HS-27A (cell line): ENCODE results near the gene FAM171A1.

Experiments used
- DNase-seq: peaks from one replicate; pipeline ENCODE4 v3.0.0-alpha.2; 2012; ENCODE audit warnings: low read depth, missing footprints

Gene FAM171A1

GRCh38 chr10:15373199-15373598 is 2.1 kb upstream of the FAM171A1 start:
- DNase-seq: no peak

GRCh38 chr10:15370212-15370855 is 755 bp downstream of the FAM171A1 start:
- DNase-seq: no peak

- no peak for DNase-seq
Measured at GRCh38 chr10:15369256-15370211, 1.6 kb downstream of the FAM171A1 start.

GRCh38 chr10:15368101-15368855 is 2.8 kb downstream of the FAM171A1 start:
- no peak for DNase-seq

- DNase-seq: no peak
Measured at GRCh38 chr10:15367296-15368085, 3.6 kb downstream of the FAM171A1 start.

GRCh38 chr10:15365692-15366091 is 5.4 kb downstream of the FAM171A1 start:
- no peak for DNase-seq

GRCh38 chr10:15364001-15364400 is 7.1 kb downstream of the FAM171A1 start:
- DNase-seq: no peak

- DNase-seq: no peak
Measured at GRCh38 chr10:15363031-15363430, 8.1 kb downstream of the FAM171A1 start.

GRCh38 chr10:15361131-15361530 is 10.0 kb downstream of the FAM171A1 start:
- DNase-seq: no peak

- DNase-seq: no peak
Measured at GRCh38 chr10:15360566-15360965, 10.5 kb downstream of the FAM171A1 start.

GRCh38 chr10:15353471-15354017 is 17.5 kb downstream of the FAM171A1 start:
- no peak for DNase-seq

- no peak for DNase-seq
Measured at GRCh38 chr10:15352836-15353235, 18.3 kb downstream of the FAM171A1 start.

GRCh38 chr10:15352201-15352600 is 18.9 kb downstream of the FAM171A1 start:
- no peak for DNase-seq

- no peak for DNase-seq
Measured at GRCh38 chr10:15351099-15351820, 19.8 kb downstream of the FAM171A1 start.

GRCh38 chr10:15349112-15349511 is 22.0 kb downstream of the FAM171A1 start:
- no peak for DNase-seq

- DNase-seq: no peak
Measured at GRCh38 chr10:15348579-15348978, 22.5 kb downstream of the FAM171A1 start.

GRCh38 chr10:15347150-15347549 is 23.9 kb downstream of the FAM171A1 start:
- no peak for DNase-seq

GRCh38 chr10:15346440-15347141 is 24.5 kb downstream of the FAM171A1 start:
- DNase-seq: no peak

- no peak for DNase-seq
Measured at GRCh38 chr10:15345450-15345849, 25.6 kb downstream of the FAM171A1 start.

GRCh38 chr10:15344876-15345285 is 26.2 kb downstream of the FAM171A1 start:
- no peak for DNase-seq
